H1 (cell line): ENCODE measurements around the gene AADACL2. TPM values are rescaled to one million over a fixed set of nuclear protein-coding genes. Genes with fewer than 3 reads are reported as not detected.

Source experiments
- CTCF ChIA-PET: fragments of 300-600 bp; sonication (Branson Sonifier 250); formaldehyde crosslinking; loops from one replicate; lab custom pipeline; 2021; ENCODE audit not compliant: partially characterized antibody; lab: Charles Lee
- POLR2A ChIA-PET: fragments of 300-600 bp; sonication (Branson Sonifier 250); formaldehyde crosslinking; loops from one replicate; lab custom pipeline; 2021; ENCODE audit warnings: inconsistent platforms; ENCODE audit not compliant: partially characterized antibody; lab: Charles Lee
- DNase-seq, 2 experiments: peaks; one replicate each; pipeline versions ENCODE4 v3.0.0 to v3.0.0-alpha.2; 2010 to 2022; ENCODE audit warnings: low spot score in 2 of 2, low read depth in 1 of 2, mixed read lengths in 1 of 2
- FAIRE-seq: peaks from 2 replicates; lab custom pipeline; 2011; peaks lifted over from hg19 to GRCh38; lab: Jason Lieb, UNC
- H2AFZ ChIP-seq: 2 replicates; pipeline ENCODE4 v1.8.1; 2012; ENCODE audit warnings: low read length, inconsistent platforms
- H2AK5ac ChIP-seq: 2 replicates; pipeline ENCODE4 v1.6.1; 2013; ENCODE audit warnings: low read depth, low read length
- H2BK120ac ChIP-seq: replicated peaks from 2 replicates; pipeline ENCODE3; 2013; ENCODE audit warnings: low read depth, low read length, inconsistent platforms
- H2BK12ac ChIP-seq: 2 replicates; pipeline ENCODE4 v1.6.1; 2013; ENCODE audit warnings: low read depth, low read length
- H2BK15ac ChIP-seq: 2 replicates; pipeline ENCODE4 v1.6.1; 2013; ENCODE audit warnings: low read length
- H2BK20ac ChIP-seq: 2 replicates; pipeline ENCODE4 v1.6.1; 2013; ENCODE audit warnings: low read length
- H2BK5ac ChIP-seq: 2 replicates; pipeline ENCODE4 v1.6.1; 2013; ENCODE audit warnings: low read depth, low read length
- H3K14ac ChIP-seq: 2 replicates; pipeline ENCODE4 v1.6.1; 2013; ENCODE audit warnings: inconsistent platforms; ENCODE audit not compliant: insufficient read length
- H3K18ac ChIP-seq: 2 replicates; pipeline ENCODE4 v1.6.1; 2013; ENCODE audit warnings: low read length; ENCODE audit errors: extremely low read depth
- H3K23ac ChIP-seq: 2 replicates; pipeline ENCODE4 v1.6.1; 2013; ENCODE audit warnings: inconsistent platforms; ENCODE audit not compliant: insufficient read length
- H3K23me2 ChIP-seq: 2 replicates; pipeline ENCODE4 v1.6.1; 2013; ENCODE audit warnings: low read depth, low read length
- H3K27ac ChIP-seq: 2 replicates; pipeline ENCODE4 v1.6.1; 2011; ENCODE audit warnings: low read depth, low read length, inconsistent platforms
- H3K27me3 ChIP-seq, 4 experiments: replicated peaks in 1 of 4; 1 replicate in 1 of 4; 2 replicates in 3 of 4; pipeline versions ENCODE4 v1.6.1 to v1.8.1; 2011 to 2013; ENCODE audit warnings: low read length in 3 of 4, mild to moderate bottlenecking in 3 of 4, inconsistent platforms in 2 of 4, mixed read lengths in 2 of 4, moderate library complexity in 1 of 4; ENCODE audit not compliant: control insufficient read depth in 3 of 4, insufficient read depth in 3 of 4; ENCODE audit errors: extremely low read depth in 1 of 4
- H3K36me3 ChIP-seq, 4 experiments: 2 replicates each; pipeline versions ENCODE4 v1.6.1 to v1.8.1; 2011 to 2013; ENCODE audit warnings: mild to moderate bottlenecking in 4 of 4, low read length in 3 of 4, moderate library complexity in 2 of 4, control low read depth in 1 of 4, inconsistent platforms in 1 of 4; ENCODE audit not compliant: insufficient read depth in 4 of 4, control insufficient read depth in 2 of 4
- H3K4ac ChIP-seq: replicated peaks from 2 replicates; pipeline ENCODE3; 2013; ENCODE audit warnings: low read length, low read depth, mixed read lengths, inconsistent platforms; ENCODE audit not compliant: insufficient read length
- H3K4me1 ChIP-seq, 4 experiments: replicated peaks in 1 of 4; 1 replicate in 1 of 4; 2 replicates in 3 of 4; pipeline versions ENCODE4 v1.6.1 to v1.8.1; 2011 to 2013; ENCODE audit warnings: low read length in 3 of 4, inconsistent platforms in 2 of 4, mixed read lengths in 1 of 4; ENCODE audit not compliant: insufficient read depth in 4 of 4, control insufficient read depth in 3 of 4
- H3K4me2 ChIP-seq, 2 experiments: 2 replicates each; pipeline versions ENCODE4 v1.6.1 to v1.8.1; 2011 to 2013; ENCODE audit warnings: low read depth in 2 of 2, low read length in 2 of 2, control low read depth in 1 of 2, inconsistent platforms in 1 of 2, mild to moderate bottlenecking in 1 of 2; ENCODE audit not compliant: insufficient read depth in 1 of 2
- H3K4me3 ChIP-seq, 4 experiments: fragments of 200-600, 300-600 bp in 1 of 4; sonication (generic), shearing (Covaris generic), sonication (Bioruptor Twin) in 1 of 4; 2 replicates each; pipeline versions ENCODE4 v1.5.1 to v1.8.1; 2011 to 2016; ENCODE audit warnings: low read length in 4 of 4, low read depth in 3 of 4, control low read depth in 2 of 4, inconsistent platforms in 2 of 4, mild to moderate bottlenecking in 2 of 4, mixed read lengths in 1 of 4, moderate library complexity in 1 of 4; ENCODE audit not compliant: insufficient read depth in 2 of 4; ENCODE audit errors: extremely low read depth in 1 of 4
- H3K56ac ChIP-seq: replicated peaks from 2 replicates; pipeline ENCODE3; 2013; ENCODE audit warnings: low read depth, mild to moderate bottlenecking, mixed read lengths, low read length, inconsistent platforms; ENCODE audit not compliant: insufficient read length
- H3K79me1 ChIP-seq: 2 replicates; pipeline ENCODE4 v1.6.1; 2013; ENCODE audit warnings: low read depth, low read length, control low read depth
- H3K79me2 ChIP-seq, 2 experiments: 2 replicates each; pipeline versions ENCODE4 v1.6.1 to v1.8.1; 2012 to 2013; ENCODE audit warnings: low read length in 2 of 2, mild to moderate bottlenecking in 2 of 2, inconsistent platforms in 1 of 2; ENCODE audit not compliant: insufficient read depth in 2 of 2, control insufficient read depth in 1 of 2
- H3K9ac ChIP-seq, 4 experiments: replicated peaks in 1 of 4; 1 replicate in 1 of 4; 2 replicates in 3 of 4; pipeline versions ENCODE4 v1.6.1 to v1.8.1; 2011 to 2013; ENCODE audit warnings: low read depth in 3 of 4, low read length in 3 of 4, control low read depth in 2 of 4, mild to moderate bottlenecking in 2 of 4, moderate library complexity in 2 of 4, inconsistent platforms in 1 of 4; ENCODE audit errors: extremely low read depth in 1 of 4
- H3K9me3 ChIP-seq, 2 experiments: 2 replicates each; pipeline versions ENCODE4 v1.6.1 to v1.8.1; 2012 to 2013; ENCODE audit warnings: mild to moderate bottlenecking in 2 of 2, moderate library complexity in 2 of 2, control low read depth in 1 of 2, inconsistent platforms in 1 of 2, low read depth in 1 of 2, low read length in 1 of 2, mixed read lengths in 1 of 2; ENCODE audit not compliant: insufficient read depth in 2 of 2
- H4K20me1 ChIP-seq, 2 experiments: replicated peaks in 1 of 2; 2 replicates each; pipeline versions ENCODE3 to v1.8.1; 2011 to 2013; ENCODE audit warnings: inconsistent platforms in 2 of 2, low read length in 2 of 2, mild to moderate bottlenecking in 1 of 2; ENCODE audit not compliant: insufficient read depth in 2 of 2, control insufficient read depth in 1 of 2
- H4K5ac ChIP-seq: 2 replicates; pipeline ENCODE4 v1.6.1; 2013; ENCODE audit warnings: low read length, low read depth, mixed read lengths, inconsistent platforms; ENCODE audit not compliant: insufficient read length
- H4K8ac ChIP-seq: 2 replicates; pipeline ENCODE4 v1.8.0; 2013; ENCODE audit warnings: mild to moderate bottlenecking, moderate library complexity, low read length, inconsistent platforms; ENCODE audit not compliant: insufficient read depth; ENCODE audit errors: extremely low read depth
- H4K91ac ChIP-seq: replicated peaks from 2 replicates; pipeline ENCODE3; 2013; ENCODE audit warnings: low read length, mixed read lengths, inconsistent platforms; ENCODE audit not compliant: insufficient read length
- BCL11A ChIP-seq, 2 experiments: IDR thresholded peaks; one replicate each; pipeline ENCODE4 v1.6.1; 2011; ENCODE audit warnings: low read depth in 2 of 2, low read length in 2 of 2, mild to moderate bottlenecking in 2 of 2
- BRCA1 ChIP-seq: IDR thresholded peaks from 2 replicates; pipeline ENCODE4 v1.6.1; 2012; ENCODE audit warnings: low read depth, low read length, improper control_type of control experiment
- E2F6 ChIP-seq: IDR thresholded peaks from 2 replicates; pipeline ENCODE4 v1.6.1; 2012; ENCODE audit warnings: inconsistent platforms
- KDM1A ChIP-seq: fragments of 200-600, 300-600 bp; sonication (generic); IDR thresholded peaks from 2 replicates; pipeline ENCODE4 v1.7.1; 2016; ENCODE audit warnings: mild to moderate bottlenecking, low read length, borderline replicate concordance
- PHF8 ChIP-seq: fragments of 200-600 bp; sonication (generic); conservative IDR thresholded peaks from 2 replicates; pipeline ENCODE4 v1.7.1; 2012; ENCODE audit warnings: low read depth, mild to moderate bottlenecking, inconsistent platforms, low read length, moderate library complexity
- POU5F1 ChIP-seq: IDR thresholded peaks from 2 replicates; pipeline ENCODE4 v1.6.1; 2011; ENCODE audit warnings: low read depth, mild to moderate bottlenecking, low read length, moderate library complexity
- WGBS, 2 experiments: shearing (Covaris generic) in 1 of 2; methylation state at CpG; one replicate each; pipeline versions ENCODE4 v1.1.6 to v1.1.7; 2013 to 2015; ENCODE audit warnings: low lambda C conversion rate in 2 of 2, mixed read lengths in 2 of 2, inconsistent platforms in 1 of 2, low coverage in 1 of 2, missing lambda C conversion rate in 1 of 2; ENCODE audit not compliant: insufficient replicate concordance in 2 of 2, insufficient coverage in 1 of 2, insufficient read length in 1 of 2; ENCODE audit errors: extremely low coverage in 1 of 2, missing lambda C conversion rate in 1 of 2; 5-methylcytosine and 5-hydroxymethylcytosine counted together
- polyA plus RNA-seq, 7 experiments: library from polyadenylated mRNA; depleted of rRNA in 3 of 7; stranded (reverse) in 5 of 7; unstranded in 2 of 7; fragments of >200 nt in 5 of 7; fragments of 200-250 nt in 2 of 7; gene quantifications; 1 replicate in 5 of 7; 2 replicates in 1 of 7; 4 replicates in 1 of 7; pipeline versions ENCODE4 v1.2.1 to v1.2.3, GENCODE V29; 2011 to 2013; ENCODE audit warnings: missing spikeins in 2 of 7, mixed read lengths in 2 of 7
- total RNA-seq: library from RNA; stranded (reverse); fragmentation: NEBNext Ultra II Directional; extraction: Animal tissue kit (Norgen Biotek cat#: 25700); gene quantifications from 2 replicates; pipeline ENCODE4 v1.2.1, GENCODE V29; 2021

The AADACL2 gene
- total and polyA plus RNA-seq, 2 of the 8 experiments (the other 6 are each of a cell fraction or from before 2014, with no cell fraction given) = not detected

GRCh38 chr3:151769175-151769574, 35.4 kb downstream of the AADACL2 start:
- no peak for FAIRE-seq
- 97% methylated on average over 2 of the region's 2 CpGs; no CpG with 5 or more reads in 1 of the 2 experiments for WGBS, 2 experiments
- Histone ChIP-seq H3K4me2 (no peak overlapping the region), H2BK12ac (no peak overlapping the region), H3K9ac (no peak overlapping the region), H4K20me1 (no peaks in the 10 kb centered on the region), H3K4ac (no peak overlapping the region), H3K36me3 (no peaks in the 10 kb centered on the region), H4K8ac (no peak overlapping the region), H2AK5ac (no peak overlapping the region), H2BK120ac (no peak overlapping the region), H4K91ac (no peak overlapping the region), H2AFZ (no peak overlapping the region), H2BK20ac (no peak overlapping the region), H3K23me2 (no peaks in the 10 kb centered on the region), H2BK5ac (no peak overlapping the region), H2BK15ac (no peak overlapping the region), H3K23ac (no peak overlapping the region), H3K79me2 (no peaks in the 10 kb centered on the region), H3K56ac (no peak overlapping the region), H3K27me3 (no peaks in the 10 kb centered on the region), H4K5ac (no peak overlapping the region), H3K4me1 (no peaks in the 10 kb centered on the region), H3K79me1 (no peaks in the 10 kb centered on the region), H3K18ac (no peak overlapping the region), H3K9me3 (no peaks in the 10 kb centered on the region), H3K4me3 (no peak overlapping the region), H3K14ac (no peak overlapping the region), H3K27ac (no peak overlapping the region)
- ChIA-PET CTCF (no interaction called here), POLR2A (no interaction called here)
- TF ChIP-seq POU5F1 (no peak), E2F6 (no peak), KDM1A (no peak), BRCA1 (no peak), BCL11A (IDR thresholded peaks at IDR 0.05; ENCODE audit: low read depth in 2 of 2, low read length in 2 of 2) (no peak), PHF8 (no peak)
- DNase-seq = no peak
